H1 (cell line): ENCODE data around the gene ABCB10.

Experiments
- CEBPB ChIP-seq: IDR thresholded peaks from 2 replicates; pipeline ENCODE4 v1.6.1; 2012; ENCODE audit warnings: low read depth, low read length
- CHD7 ChIP-seq: fragments of 300-600 bp; sonication (generic); IDR thresholded peaks from 2 replicates; pipeline ENCODE4 v1.7.1; 2012; ENCODE audit warnings: low read length, moderate library complexity, mild to moderate bottlenecking, inconsistent platforms; ENCODE audit not compliant: insufficient replicate concordance
- CTCF ChIP-seq, 3 experiments: IDR thresholded peaks; 1 replicate in 2 of 3; 2 replicates in 1 of 3; pipeline versions ENCODE4 v1.5.1 to v1.6.1; 2011; ENCODE audit warnings: low read length in 3 of 3, mild to moderate bottlenecking in 3 of 3, inconsistent platforms in 2 of 3, low read depth in 1 of 3, moderate library complexity in 1 of 3; ENCODE audit not compliant: insufficient read depth in 1 of 3; ENCODE audit errors: control extremely low read depth in 1 of 3
- E2F6 ChIP-seq: IDR thresholded peaks from 2 replicates; pipeline ENCODE4 v1.6.1; 2012; ENCODE audit warnings: inconsistent platforms
- EZH2 ChIP-seq: fragments of 200-600 bp; sonication (generic); IDR thresholded peaks from 2 replicates; pipeline ENCODE4 v1.7.1; 2012; ENCODE audit warnings: low read depth, mild to moderate bottlenecking, moderate library complexity, low read length, inconsistent platforms; ENCODE audit not compliant: severe bottlenecking
- GABPA ChIP-seq: IDR thresholded peaks from 2 replicates; pipeline ENCODE4 v1.6.1; 2011; ENCODE audit warnings: mild to moderate bottlenecking, low read length, moderate library complexity, borderline replicate concordance; ENCODE audit not compliant: insufficient read depth
- MAX ChIP-seq: IDR thresholded peaks from 2 replicates; pipeline ENCODE4 v1.6.1; 2012; ENCODE audit warnings: inconsistent platforms
- POLR2AphosphoS5 ChIP-seq: IDR thresholded peaks from 2 replicates; pipeline ENCODE4 v1.6.1; 2011; ENCODE audit warnings: low read depth, low read length
- RAD21 ChIP-seq, 2 experiments: IDR thresholded peaks in 1 of 2; conservative IDR thresholded peaks in 1 of 2; 2 replicates each; pipeline ENCODE4 v1.6.1; 2011; ENCODE audit warnings: low read depth in 2 of 2, low read length in 2 of 2, improper control_type of control experiment in 1 of 2, inconsistent platforms in 1 of 2, mild to moderate bottlenecking in 1 of 2, moderate library complexity in 1 of 2

- TF ChIP-seq CTCF (IDR thresholded peaks at IDR 0.05; ENCODE audit: control extremely low read depth in 1 of 3, insufficient read depth in 1 of 3, low read depth in 1 of 3, low read length in 3 of 3) (no peak), POLR2AphosphoS5 (no peak), EZH2 (no peak), RAD21 (IDR thresholded peaks at IDR 0.05 in 1 of 2, conservative IDR thresholded peaks at IDR 0.05 in 1 of 2; ENCODE audit: low read depth in 2 of 2, low read length in 2 of 2) (no peak), MAX (no peak), CEBPB (no peak), GABPA (no peak), CHD7 (no peak), E2F6 (no peak)
These were observed 7.5 kb downstream of the ABCB10 start for GRCh38 chr1:229550812-229551567.
